ENCODE data around the gene KCTD16.
A peak's percentile ranks its signal among the peaks of the same experiment; 100 is the strongest.

KCTD16 gene

DNA sequence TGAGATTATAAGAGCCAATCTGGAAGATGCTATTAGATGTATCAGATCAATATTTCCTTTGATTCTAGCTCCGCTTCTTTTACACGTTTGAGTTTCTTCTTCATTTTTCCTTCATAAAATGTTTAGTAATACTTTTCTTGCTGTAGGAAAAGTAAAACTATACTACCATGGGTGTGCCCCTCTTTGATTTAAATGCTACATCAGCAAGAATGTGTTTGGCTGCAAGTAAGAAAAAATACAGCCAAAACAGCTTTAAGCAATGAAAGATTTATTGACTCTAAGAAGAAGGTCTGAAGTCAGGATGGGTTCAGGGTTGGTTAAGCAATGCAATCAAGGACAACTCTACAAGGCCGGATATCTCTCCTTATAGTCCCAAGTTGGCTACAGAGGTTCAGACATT is 126.4 kb downstream of the KCTD16 start:
- no peak for DNase-seq

DNA sequence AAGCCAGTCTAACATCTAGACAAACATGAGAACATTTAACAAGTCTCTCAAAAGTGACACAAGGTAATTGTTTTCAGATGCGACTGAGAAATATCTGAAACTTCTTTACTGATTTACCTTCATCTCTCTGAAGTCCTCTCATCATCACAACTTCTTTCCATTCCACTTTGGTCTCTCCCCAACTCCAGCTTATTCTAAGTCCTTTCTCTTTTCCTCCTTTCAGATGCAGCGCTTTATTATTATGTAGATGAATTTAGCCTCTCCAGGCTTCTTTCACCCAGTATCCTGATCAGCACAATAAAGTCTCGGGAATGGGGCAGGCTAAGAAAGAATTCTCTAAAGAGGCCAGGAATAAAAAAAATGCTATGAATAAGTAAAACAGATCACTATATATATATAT is 128.0 kb downstream of the KCTD16 start:
- DNase-seq, result no peak

DNA sequence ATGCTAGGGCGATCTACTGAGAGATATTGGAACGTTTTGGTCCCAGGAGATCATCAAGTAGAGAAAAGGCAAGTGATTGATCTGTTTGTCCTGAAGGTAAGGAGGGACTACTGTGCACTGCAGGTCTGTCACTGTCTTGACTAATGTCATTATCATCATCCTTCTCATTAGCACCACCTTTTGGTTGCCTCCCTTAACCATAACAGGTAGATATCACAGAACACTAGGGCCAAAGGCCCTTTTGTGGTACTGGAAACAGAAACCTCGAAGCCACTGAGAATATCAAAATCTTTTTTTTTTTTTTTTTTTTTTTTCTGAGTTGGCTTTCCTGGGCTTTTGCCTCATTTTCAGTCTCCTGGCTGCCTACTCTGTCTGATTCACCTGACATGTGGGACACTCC is 134.0 kb downstream of the KCTD16 start:
- no peak for DNase-seq

DNA sequence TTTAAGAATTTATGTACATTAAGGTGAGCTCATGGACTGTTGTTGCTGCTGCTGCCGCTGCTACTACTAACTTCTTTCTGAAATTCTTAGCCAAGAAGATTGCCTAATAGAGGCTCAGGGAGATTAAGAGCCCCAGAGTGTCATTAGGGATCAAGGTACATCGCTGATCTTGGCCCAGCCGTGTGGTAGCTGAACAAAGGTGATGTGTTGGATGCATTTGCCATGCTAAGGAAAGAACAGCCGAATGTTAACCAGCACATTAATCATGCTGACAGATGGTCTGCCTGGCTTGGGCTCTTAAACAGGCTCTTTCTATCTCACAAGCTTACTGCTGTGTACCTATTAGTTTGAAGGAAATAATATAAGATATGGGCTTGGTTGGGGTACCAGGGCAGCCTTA is 137.1 kb downstream of the KCTD16 start:
- peak; percentile 93 for DNase-seq

DNA sequence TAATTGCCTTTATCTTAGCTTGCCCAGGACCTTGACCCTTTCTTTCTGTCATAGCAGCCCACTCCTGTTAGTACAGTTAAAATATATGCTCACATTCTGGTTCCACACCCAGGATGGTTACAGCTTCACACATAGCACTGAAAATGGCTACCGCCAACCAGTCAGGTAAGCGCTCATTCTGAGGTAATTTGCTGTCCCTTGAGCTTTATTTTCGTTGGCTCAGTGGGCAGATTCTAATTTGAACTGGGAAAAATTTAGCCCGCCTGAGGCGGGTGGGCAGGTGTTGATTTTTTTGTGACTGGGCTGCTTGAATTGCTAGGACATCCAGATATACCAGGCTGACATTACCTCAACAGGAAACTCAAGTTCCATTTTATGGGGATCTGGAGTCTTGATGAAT is 137.5 kb downstream of the KCTD16 start:
- DNase-seq, result no peak

DNA sequence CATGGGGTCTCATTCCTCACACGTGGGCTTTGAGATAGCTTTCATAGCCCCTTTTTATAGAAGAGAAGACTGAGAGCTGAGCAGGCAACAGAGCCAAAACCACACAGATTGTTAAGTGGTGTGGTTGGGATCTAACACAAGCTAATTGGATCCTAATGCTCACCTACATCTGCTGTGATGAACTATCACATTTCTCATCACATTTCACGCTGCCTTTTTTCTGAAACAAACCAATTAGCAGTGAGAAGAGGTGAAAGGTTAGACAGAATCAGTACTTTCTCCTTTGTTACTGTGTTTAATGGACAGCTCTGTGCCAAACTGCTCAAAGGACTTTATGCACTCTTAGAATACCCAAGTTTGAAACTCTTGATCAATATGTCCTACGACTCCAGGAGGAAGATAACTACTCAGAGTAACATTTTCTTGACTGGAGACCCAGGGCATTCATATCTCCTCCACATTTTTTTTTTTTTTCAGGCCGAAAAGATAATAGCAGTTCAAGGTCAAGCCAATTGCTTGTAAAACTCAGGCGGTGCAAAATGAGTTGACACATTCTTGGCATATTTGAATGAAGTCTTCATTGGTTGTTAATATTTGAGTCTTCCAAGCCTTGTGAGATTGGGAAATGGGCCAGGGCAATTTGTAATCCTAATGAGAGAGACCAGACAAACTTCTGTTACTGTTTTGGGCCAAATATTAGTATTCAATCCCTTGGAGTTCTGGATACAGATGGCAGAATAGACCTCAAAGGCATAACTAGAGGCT is 138.4 kb downstream of the KCTD16 start:
- DNase-seq, result peak; percentile 61

DNA sequence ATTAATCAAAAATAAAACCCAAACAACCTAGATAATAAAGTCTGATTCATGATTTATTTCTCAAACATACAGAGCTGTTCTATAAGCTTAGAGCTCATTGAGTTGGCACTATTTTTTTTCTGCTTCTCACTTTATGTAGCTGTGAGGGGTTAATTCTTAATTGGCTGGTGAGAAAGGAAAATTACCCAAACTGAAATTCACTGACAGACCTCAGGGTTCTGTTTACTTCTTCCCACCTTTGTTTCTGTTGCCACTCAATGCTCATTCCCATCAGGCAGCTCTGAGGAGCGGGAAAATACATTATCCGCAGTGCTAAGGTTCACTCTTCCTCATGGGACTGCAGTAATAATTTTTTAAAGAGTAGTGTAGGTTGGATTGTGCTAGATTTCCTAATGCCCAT is 139.9 kb downstream of the KCTD16 start:
- DNase-seq, result no peak

DNA sequence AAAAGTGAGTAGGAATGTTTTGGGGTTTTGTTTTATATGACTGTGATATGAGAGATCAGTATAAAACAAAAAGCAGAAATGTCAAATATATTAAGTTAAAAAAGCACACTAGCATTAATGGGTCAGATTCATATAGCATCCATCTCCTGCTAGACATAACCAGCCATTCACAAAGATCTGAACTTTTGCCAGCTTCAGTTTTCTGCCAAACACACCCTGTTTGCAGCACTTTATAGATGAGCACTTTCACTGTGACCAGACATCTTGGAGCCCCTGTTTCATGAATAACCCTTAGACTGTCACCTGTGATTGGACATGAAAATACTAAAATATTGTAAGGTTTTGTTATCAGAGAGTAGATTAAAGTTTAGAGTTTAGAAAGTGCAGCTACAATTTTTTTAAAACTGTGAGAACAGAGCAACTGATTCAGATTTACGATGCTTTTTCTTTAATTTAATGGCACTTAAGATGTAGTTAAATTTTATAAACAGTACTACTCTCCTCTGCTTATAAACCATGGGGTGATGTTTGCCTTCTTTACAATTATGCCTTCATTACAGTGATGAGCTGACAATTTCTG is 142.6 kb downstream of the KCTD16 start:
- DNase-seq, result no peak

DNA sequence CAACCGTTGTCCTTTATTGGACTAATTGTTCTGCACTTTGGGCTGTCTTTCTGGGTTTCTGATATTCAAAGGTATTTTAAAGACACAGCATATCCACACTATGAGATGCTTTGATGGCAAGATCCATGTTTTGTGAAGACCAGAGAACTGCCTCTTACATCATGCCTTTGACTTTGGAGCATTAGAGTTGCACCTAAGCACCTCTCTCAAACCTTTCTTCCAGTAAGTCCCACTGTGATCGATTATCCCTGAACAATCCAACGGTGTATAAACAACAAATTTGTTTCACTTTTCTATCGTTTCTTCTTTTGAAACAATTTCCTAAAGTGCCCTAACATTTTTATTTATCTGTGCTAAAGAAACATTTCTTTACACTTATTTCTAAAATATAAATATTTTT is 144.4 kb downstream of the KCTD16 start:
- DNase-seq, result no peak

DNA sequence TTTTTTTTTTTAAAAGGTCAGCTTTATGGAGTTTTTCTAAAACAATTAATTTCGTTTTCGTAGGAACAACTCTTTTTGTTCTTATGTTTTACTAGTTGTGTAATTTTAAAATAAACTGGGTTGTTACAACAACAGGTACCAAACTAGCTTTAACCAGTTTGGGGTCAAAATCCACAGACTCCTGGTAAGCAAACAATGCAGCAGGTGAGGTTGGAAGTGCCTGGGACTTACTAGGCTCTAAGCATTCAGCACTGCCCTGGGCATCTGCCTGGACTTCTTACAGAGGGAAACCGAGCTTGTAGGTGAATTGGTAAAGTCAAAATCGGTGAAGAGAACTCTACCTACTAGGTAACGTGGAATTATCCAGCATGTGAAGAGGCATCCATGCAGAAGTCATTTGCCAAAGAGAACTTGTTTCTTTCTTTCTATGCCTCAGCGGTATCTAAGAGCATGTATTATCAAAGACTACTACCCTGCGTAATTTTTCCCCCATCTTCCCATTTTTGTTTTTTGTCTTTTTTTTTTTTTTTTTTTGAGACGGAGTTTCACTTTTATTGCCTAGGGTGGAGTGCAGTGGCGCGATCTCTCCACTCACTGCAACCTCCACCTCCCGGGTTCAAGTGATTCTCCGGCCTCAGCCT is 145.4 kb downstream of the KCTD16 start:
- DNase-seq, result no peak

DNA sequence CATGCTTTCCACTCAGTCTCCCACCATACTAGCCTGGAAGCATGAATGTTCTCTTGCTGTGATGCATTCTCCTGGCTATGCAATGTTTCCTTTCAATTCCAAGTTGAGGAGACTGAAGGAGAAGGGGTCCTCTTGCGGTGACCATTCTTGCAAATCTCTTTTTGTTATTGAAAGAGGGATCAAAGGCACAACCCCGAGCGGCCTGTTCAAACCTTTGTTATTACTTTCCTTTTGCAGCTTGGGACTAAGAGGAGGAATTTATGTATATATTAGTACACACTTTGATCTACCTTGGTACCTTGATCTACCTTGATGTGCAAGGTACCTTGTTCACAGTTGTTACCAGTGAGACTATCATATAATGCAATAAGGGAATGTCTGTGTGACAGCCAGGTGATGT is 147.3 kb downstream of the KCTD16 start:
- no peak for DNase-seq

DNA sequence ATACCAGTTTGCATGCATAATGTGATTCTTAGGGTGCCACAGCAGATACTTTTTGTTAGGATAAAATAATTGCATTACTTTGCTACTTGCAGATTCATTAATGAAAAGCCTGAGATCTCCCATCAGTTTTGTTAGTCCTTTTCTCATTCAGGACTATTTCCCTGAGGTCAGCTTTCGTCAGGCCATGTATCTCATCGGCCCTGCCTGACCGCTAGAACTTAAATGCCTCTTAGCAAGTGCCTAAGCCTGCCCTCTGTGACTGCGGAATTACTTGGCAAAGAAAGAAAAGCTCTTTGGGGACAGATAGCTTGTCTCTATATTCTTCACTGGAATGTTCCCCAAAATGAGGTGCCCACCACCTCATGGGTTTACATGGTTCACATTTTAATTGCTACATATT is 147.8 kb downstream of the KCTD16 start:
- no peak for DNase-seq

DNA sequence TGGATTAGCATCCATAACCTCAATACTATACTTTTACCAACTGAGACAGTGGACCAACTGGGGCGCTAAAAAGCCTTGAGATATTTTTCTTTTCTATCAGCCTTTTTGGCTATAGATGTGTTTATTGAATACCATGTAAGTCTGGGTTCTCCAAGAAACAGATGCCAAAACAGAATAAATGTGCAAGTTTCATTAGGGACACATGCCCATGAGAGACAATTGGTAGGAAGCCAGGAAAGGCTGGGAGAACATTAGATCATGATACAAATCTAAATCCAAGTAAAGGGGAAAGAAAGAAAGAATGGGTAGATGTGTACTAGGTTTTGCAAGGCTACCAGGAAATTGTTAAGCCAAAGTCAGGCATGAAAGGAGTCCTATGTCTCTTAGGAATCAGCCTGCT is 152.5 kb downstream of the KCTD16 start:
- no peak for DNase-seq

DNA sequence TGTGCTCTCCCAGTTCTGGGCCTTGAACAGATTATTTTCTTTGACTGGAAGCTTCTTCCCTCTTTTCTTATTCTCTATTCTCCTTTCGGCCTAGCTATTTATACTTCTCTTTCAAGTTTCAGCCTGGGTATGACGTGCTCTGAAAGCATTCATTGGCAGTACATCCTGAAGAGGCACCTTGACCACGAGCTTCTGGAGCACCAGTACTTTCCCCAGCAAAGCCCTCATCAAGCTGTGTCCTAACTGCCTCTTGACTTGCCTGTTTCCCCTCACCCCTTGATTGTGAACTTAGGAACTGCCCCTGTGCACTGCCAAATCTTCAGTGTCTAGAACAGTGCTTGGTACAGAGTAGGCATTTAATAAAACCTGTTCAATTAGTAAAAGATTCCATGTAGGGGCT is 154.9 kb downstream of the KCTD16 start:
- no peak for DNase-seq

DNA sequence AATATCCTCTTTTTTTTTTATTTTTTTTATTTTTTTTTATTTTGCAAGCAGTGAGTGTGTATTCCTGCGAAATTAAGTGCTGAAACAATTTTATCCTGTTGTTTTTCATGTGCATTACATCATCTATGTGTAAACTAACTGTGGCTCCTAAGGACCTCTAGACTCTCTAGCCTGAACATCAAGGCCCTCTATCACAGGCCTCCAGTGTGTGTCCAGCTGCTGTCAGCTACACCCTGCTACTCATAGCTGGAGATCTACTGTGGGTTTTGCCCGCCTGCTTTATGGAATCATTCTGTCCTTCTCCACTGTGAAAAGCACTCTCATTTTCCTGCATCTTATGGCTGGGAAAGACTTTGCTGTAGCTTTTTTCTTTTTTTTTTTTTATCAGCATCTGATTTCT is 157.8 kb downstream of the KCTD16 start:
- DNase-seq, result no peak

DNA sequence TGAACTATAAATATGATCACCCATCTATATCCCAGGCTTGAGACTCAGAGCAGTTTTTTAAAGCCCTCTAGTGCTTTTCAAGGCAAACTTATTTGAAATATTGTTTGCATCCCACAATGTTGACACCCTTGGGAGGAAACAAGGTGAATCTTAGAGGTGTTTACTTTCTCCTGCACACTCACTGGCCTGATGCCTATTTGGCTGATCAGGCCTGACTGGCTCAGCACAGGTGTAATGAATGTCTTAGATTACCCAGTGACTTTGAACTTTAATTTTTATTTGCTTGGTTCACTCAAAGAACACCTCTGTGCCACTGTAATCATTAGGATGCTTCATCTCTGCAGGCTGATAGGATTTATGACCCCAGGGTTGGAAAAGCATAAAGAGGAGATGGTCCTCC is 158.3 kb downstream of the KCTD16 start:
- no peak for DNase-seq

DNA sequence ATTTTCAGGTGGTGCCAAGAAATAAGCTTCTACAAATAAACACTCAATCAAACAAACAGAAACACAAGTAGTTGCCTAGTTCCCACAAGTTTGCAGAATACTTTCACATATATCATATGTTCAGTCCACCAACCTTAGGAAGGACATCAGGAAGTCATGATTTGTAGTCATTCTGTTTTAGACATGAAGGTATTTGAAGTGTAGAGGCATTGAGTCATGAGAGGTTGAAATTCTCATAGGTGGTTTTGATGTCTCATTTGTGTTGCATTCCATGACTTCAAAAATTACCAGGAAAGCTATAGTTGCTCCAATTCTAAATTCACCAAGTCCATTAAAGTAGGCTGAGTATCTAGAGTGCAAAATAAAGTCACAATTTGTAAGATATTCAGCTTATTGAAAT is 159.0 kb downstream of the KCTD16 start:
- no peak for DNase-seq

DNA sequence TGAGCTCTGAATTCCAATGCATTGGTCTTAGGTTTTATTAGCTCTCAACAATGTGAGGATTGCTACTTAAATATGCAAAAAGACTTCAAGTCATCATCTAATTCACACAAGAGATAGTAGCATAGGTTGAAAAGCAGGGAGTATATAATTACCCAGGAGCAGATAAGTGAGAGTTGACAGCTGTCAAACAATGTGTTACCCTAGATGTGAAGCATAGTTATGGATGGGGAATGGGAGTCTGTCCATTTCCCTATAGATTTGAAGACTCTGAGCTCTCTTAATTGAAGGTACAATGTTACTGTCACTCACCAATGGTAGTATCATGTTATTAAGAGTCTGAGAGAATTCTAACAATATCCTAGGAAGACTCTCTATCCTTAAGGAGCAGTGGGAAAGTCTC is 160.7 kb downstream of the KCTD16 start:
- DNase-seq, result no peak

DNA sequence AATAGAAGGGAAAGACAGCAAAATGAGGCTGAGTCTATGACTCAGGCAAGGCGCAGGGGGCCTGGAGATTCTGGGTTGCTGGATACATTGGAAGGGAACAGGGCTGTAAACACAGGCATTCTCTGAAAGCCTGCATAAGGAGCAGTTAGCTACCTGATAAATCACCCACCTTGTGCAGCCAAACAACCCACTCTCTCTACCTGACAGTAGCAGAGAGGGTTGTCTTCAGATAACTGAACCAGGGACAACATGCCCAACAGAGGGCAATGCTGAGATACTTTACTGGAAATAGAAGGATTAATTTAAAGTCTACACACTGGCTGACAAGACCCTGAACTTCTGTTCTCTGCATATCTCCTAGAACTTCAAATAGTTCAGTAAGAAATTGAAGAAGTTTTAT is 161.6 kb downstream of the KCTD16 start:
- DNase-seq, result no peak

DNA sequence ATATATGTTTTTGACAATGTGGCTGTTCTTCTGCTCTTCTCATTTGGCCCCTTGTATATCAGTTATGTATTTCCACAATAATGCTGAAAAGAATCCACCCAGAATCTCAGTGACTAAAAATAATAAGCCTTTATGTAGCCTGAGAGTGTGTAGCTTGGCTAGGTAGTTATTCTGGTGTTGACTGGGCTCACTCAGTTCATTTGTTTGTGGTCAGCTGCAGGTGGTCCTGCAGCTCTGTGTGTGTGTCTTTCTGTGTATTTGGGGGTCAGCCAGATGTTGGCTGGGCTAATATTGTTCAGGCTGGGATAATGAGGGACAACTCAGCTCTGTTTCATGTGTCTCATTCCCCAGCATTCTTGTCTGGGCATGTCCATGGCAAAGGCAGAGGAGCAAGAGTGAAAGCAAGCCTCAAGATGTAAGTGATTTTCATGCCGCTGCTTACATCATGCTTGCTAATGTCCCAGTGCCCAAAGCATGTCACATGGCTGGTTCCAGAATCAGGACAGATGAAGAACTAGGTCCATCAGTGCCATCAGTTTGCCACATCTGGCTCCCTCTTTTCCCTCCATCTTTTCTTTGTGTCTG is 162.8 kb downstream of the KCTD16 start:
- DNase-seq, result no peak

DNA sequence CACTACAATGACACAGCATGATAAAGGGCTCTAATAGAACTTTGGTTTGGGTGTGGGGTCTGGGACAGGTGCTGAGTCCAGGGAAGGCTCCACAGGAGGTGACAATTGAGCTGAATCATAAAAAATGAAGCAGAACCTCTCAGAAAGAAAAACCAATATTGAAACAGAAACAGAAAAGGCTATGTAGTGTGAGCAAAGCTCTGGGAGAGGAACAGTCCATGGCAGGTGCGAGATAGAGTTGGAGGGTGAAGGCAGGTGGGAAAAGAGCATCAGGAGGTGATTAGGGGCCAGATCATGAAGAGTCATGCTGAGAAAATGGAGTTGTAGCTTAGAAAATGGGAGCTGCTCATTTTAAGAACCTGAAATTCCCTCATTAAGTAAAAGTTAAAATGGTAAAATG is 164.9 kb downstream of the KCTD16 start:
- no peak for DNase-seq

DNA sequence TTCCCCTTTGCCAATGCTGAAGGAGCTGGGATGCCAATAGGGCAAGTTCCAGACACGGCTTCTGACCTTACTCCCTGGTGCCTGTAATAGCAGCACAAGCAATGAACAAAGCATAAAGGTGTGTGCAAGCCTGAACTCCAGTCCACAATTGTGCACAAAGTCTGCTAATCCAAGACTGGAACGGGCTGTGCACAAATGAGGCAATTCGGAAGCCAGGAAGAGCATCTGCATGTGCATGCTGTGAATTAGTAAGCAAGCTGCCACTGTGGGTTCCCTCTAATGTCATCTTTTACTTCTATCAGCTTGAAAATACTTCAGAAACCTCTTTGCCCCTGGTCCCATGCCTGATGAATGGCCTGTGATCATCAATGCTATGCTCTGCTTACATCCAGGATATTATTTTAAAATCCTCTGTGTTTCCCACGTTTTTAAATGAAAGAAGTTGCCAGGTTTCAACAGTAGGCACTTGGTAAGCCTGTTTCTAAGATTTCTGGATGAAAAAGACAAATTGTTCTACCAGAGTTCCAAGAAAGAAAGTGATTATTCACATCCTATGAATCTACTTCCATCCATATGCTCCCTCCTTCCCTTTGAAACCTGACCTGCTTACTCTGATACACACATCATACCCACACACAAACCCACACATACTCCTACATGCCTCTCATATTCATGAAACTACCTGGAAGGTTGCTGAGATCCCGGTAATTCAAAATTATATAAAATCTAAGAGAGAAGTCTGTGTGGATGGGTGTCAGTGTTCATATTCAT is 165.7 kb downstream of the KCTD16 start:
- DNase-seq, result no peak

DNA sequence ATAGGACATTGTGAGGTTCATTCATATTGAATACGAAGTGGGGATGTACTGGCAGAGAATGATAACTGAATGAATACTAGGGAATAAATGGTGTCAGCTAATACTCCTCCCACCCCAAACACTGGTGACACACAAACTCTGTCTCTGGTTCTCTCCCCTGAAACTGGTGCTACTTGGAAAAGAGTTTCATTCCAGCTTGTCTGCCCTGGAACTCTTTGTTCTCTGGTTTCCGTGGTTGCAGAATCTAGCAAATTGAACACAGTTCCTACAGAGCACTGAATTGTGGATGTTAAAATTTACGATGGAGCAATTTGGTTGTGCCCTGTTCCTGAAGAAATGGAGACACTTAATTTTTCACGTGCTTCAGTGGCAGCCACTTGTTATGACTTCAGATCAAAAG is 181.7 kb downstream of the KCTD16 start:
- DNase-seq, result no peak

All from NCI-H524 treated with DMSO at 0.1 percent for 48 hours (cell line).